G401.6 (cell line): ENCODE results near the gene XXYLT1.

Experiments used
- FAIRE-seq: peaks from 2 replicates; lab custom pipeline; 2012; peaks lifted over from hg19 to GRCh38; lab: Jason Lieb, UNC

Gene XXYLT1

GRCh38 chr3:195165790-195166189, 105.2 kb downstream of the XXYLT1 start:
- no peak for FAIRE-seq

GRCh38 chr3:195165265-195165609, 105.7 kb downstream of the XXYLT1 start:
- FAIRE-seq: no peak

GRCh38 chr3:195164573-195165264, 106.2 kb downstream of the XXYLT1 start:
- FAIRE-seq: no peak

GRCh38 chr3:195163719-195164572, 107.0 kb downstream of the XXYLT1 start:
- FAIRE-seq: no peak

GRCh38 chr3:195162816-195163215, 108.1 kb downstream of the XXYLT1 start:
- FAIRE-seq: no peak

GRCh38 chr3:195162033-195162669, 108.8 kb downstream of the XXYLT1 start:
- no peak for FAIRE-seq

GRCh38 chr3:195160908-195161434, 110.0 kb downstream of the XXYLT1 start:
- no peak for FAIRE-seq

- FAIRE-seq: no peak
Observed at GRCh38 chr3:195160257-195160898, 110.6 kb downstream of the XXYLT1 start.

- no peak for FAIRE-seq
Observed at GRCh38 chr3:195159814-195160165, 111.2 kb downstream of the XXYLT1 start.

- no peak for FAIRE-seq
Observed at GRCh38 chr3:195159117-195159813, 111.7 kb downstream of the XXYLT1 start.

- no peak for FAIRE-seq
Observed at GRCh38 chr3:195156286-195156890, 114.6 kb downstream of the XXYLT1 start.

GRCh38 chr3:195155570-195156241, 115.3 kb downstream of the XXYLT1 start:
- FAIRE-seq: no peak

GRCh38 chr3:195154793-195155535, 116.0 kb downstream of the XXYLT1 start:
- FAIRE-seq: no peak

- FAIRE-seq: no peak
Observed at GRCh38 chr3:195154111-195154791, 116.7 kb downstream of the XXYLT1 start.

GRCh38 chr3:195153653-195154052, 117.3 kb downstream of the XXYLT1 start:
- FAIRE-seq: no peak

- FAIRE-seq: no peak
Observed at GRCh38 chr3:195153130-195153529, 117.8 kb downstream of the XXYLT1 start.

GRCh38 chr3:195151866-195152541, 119.0 kb downstream of the XXYLT1 start:
- FAIRE-seq: no peak

- FAIRE-seq: no peak
Observed at GRCh38 chr3:195151402-195151801, 119.6 kb downstream of the XXYLT1 start.
